ENCODE measurements around the gene CAMKK2.
"Not testable (repeated sequence)": the region's sequence is repeated elsewhere in the genome, so short reads cannot be mapped to it uniquely, and the experiment has no call there.

CAMKK2 gene

DNA sequence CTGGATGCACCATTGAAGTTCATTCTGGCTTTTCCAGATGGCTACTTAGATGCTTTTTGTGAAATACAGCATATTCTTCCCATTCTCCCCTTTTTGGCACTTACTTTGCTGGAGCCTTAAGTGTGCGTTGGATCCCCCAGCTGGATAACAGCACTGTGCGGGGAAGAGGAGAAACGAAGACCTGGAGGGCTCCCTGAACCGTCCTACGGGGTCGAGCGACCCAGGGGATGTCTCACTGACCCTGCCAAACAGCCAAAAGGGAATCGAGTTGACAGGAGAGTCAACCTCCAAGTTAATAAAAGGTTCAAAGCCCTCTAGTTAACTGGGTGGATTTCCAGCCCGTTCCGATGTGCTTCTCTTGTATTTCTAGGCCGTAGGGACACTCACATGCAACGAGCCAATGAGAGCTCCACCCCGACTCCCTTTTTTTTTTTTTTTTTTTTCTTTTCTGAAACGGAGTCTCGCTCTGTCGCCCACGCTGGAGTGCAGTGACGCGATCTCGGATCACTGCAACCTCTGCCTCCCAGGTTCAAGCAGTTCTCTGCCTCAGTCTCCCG is 1.0 kb upstream of the CAMKK2 start:
- DNase-seq, result no peak

DNA sequence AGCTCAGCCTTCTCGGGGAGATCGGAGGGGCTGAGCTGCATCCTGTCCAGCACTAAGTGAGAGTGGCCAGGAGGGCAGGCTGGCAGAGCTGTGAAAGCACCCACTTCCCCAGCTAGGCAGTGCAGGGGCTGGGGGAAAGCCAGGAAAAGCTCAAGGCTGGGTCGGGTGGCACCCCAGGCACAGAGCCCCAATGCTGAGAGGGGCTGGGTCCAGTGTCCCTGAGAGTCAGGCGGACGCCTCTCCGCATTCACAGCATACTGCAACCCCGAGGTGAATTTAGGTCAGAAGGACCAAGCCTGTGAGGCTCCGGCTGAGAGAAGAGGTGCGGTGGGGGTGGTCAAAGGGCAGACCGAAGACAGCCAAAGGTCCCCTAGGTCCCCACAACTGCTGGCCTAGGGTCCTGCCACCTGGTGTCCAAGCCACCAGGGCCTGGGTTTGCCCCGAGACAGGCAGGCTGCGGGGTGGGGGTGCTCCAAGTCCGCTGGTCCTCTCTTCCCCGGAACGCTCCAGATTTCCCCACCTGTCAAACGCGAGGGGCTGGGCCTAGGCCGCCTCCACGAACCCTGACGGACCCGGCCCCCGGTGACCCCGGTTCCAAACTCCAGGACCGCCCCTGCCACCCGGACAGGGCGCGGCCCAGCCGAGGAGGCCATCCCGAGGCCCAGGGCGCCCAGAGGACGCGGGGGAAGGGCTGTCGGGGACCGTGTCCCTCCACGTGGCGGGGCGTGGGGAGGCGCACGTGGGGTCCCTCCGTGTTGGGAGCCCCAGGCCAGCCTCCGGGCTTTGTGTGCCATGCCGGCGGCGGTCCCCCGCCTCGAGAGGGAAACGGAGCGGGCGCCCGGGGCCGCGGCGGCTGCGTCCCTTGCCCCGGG is 527 bp downstream of the CAMKK2 start:
- no peak for DNase-seq

DNA sequence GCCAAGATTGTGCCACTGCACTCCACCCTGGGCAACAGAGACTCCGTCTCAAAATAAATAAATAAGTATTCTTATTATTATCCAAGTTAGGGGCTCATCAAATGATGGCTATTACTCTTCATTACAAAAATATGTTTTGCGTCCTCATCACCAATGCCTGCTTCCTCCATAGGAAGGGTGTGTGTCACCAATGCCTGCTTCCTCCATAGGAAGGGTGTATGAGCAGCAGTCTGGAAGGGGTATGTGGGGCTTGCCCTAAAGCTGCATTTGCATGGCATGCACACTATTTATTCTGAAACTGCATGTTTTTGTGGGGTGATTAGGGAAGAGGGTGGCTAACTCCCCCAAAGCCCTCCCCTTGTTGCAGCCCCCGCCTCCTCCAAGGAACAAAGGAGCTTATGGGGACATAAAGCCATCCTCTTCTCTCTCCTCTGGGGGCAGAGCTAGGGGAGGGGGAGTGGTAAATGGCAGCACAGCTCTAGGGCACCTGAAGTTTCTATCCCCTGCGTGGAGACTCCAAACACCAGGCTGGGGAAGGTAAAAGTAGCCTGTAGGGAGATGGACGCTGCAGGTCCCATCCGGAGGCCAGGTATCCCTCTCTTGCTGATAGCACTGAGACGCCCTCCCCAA is 1.3 kb downstream of the CAMKK2 start:
- no peak for DNase-seq

DNA sequence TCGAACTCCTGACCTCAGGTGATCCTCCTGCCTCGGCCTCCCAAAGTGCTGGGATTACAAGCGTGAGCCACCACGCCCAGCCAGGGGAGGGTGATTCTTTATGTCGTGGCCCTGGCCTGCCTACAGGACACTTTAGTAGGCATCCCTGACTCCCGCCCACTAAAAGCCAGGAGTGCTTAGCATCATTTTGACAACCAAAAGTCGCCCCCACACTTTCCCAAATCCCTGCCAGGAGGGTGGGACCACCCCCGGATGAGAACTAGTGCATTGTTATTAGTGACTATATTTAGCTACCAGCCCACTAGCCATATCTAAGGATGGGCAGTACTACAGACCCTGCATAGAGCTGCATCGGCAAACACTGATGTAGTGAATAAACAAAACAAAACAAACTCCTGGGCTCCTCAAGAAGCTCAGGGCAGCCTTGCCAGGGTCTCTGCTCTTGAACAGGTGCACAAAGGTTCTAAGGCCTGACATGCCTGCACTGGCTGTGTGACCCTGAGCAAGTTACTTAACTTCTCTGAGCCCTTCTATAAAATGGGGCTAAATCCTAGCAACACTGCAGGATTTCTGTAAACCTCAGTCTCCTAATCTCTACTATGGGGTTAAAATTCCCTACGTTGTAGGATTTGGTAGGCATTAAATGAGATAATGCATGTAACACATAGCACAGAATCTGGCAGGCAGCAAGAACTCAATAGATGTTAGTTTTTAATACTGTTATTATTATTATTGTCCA is 2.2 kb downstream of the CAMKK2 start:
- no peak for DNase-seq

DNA sequence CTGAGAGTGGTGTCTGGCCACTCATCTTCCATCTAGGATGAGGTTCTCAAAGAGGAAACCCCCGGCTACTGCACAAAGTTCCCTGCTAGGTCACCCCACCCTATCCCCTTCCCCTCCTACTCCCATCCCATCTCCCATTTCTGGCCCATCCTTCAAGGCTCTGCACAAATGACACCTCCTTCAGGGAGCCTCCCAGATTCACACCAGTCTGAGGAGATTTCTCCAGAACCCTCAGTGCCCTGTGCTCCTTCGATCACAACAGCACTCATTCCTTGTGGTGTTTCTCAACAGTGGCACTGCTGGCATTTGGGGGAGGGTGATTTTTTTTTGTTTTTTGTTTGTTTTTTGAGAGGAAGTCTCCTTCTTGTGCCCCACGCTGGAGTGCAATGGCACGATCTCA is 2.9 kb downstream of the CAMKK2 start:
- DNase-seq, result no peak

DNA sequence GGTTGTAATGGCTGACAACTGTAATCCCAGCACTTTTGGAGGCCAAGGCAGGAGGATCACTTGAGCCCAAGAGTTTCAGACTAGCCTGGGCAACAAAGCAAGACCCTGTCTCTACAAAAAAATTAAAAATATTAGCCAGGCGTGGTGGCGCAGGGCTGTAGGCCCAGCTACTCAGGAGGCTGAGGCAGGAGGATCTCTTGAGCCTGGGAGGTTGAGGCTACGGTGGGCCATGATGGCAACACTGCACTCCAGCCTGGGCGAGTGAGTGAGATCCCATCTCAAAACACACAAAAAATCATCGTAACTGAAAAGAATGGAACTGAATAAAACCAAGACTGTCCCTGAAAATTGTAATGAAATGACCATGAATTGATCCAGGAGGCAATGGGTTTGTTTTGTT is 6.1 kb downstream of the CAMKK2 start:
- DNase-seq, result no peak

DNA sequence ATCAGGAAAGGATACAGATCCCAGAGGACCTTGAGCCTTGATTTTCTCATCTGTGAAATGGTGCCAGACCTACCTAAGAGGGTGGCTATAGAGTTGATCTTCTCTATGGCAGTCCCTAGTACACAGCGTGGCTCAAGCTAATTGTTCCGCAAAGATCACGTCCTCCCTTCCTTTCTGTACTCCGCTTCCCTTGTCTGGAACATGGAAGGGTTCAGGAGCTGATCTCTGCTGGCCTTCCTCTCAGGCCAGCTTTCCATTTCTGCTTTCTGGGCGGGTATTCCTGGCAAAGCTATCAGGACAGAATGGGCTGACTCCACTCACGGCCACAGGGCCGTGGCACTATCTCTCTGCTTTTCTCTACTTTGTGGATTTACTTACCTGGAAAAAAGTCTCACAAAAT is 6.5 kb downstream of the CAMKK2 start:
- no peak for DNase-seq

DNA sequence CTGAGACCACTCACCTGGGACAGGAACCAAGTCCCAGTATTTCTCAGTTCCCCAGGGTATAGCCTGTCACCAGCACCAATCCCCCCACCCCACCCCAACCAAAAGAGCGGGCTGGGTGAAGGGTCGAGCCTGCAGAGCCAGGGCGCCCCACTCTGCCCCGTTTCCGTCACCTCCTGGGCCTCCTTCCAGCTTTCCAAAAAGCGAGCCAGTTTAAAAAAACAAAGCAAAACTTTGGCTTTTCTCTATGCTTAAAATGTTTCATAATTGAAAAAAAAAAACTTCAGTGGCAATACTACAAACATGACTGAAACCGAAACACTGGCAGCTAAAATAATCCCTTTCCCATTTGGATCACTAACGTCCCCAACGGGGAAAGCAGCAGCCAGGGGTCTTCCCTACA is 7.5 kb downstream of the CAMKK2 start:
- DNase-seq, result no peak

DNA sequence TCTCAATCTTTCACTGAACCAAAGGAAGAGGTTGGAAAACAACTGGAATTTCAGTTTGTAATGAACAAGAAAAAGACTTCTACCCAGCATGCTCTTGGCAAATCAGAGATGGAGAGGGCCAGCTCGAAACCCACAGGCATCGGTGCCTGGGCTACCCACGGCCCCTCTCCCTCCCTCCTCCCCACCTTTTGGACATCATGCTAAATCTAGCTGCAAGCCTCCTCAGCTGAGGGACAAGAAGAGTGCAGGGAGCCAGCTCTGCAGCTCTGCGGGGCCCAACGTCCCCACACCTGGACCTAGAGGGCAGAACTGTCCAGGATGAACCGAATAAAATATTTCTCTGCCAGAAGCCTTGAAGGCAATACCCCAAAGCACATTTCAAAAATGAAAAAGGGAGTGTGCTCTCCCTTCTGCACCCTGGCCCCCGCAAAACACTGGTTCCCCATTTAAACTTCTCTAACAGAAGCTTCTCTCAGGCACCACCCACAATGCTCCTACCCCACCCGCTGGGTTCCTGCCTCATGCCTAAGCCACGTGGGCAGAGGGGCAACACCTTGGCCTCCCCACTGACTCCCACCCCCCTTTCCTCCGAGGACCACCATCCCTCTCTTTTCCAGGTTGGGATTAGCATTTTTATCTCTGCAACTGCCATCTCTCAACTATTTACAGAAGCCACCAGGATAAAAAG is 8.2 kb downstream of the CAMKK2 start:
- DNase-seq, result no peak

DNA sequence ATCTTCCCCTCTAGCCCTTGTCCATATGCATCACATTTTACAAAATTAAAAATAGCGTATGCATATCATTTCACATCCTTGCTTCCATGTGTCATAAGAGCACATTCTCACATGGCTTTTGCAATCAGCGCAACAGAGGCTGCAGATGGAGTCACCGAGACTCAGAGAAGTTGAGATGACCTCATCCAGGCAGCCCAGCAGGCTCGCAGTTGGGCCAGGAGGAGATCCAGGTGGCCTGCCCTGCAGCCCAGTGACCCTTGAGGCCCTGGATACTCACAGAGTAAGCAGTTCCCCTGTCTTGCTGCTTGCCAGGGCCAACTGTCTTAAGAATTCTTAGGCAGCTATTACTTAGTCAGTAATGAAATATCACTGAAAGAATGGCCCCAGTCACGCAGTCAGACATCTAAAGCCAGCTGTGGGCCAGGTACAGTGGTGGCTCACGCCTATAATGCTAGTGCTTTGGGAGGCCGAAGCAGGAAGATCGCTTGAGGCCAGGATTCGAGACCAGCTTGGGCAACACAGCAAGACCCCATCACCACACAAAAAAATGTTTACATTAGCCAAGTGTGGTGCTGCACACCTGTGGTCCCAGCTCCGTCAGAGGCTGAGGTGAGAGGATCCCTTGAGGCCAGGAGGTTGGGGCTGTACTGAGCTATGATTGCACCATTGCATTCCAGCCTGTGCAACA is 9.1 kb downstream of the CAMKK2 start:
- DNase-seq, result no peak

DNA sequence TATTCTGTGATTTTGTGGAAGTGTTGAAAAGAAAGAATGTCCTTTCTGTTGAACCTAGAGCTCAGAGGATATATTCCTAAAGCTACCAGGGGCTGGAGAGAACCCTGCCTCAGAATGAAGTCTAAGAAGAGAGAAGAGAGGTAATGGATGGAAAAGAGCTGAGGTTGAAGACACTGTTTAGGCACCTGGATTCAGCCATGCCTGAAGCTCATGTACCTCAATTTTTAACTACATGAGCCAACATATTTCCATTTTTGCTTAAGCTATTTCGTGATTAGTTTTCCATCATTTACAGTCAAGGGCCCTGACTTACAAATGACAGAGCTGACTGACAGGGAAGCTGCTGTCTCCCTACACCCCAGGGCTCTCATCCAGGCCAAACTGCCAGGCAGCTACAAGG is 10.7 kb downstream of the CAMKK2 start:
- DNase-seq, result no peak

DNA sequence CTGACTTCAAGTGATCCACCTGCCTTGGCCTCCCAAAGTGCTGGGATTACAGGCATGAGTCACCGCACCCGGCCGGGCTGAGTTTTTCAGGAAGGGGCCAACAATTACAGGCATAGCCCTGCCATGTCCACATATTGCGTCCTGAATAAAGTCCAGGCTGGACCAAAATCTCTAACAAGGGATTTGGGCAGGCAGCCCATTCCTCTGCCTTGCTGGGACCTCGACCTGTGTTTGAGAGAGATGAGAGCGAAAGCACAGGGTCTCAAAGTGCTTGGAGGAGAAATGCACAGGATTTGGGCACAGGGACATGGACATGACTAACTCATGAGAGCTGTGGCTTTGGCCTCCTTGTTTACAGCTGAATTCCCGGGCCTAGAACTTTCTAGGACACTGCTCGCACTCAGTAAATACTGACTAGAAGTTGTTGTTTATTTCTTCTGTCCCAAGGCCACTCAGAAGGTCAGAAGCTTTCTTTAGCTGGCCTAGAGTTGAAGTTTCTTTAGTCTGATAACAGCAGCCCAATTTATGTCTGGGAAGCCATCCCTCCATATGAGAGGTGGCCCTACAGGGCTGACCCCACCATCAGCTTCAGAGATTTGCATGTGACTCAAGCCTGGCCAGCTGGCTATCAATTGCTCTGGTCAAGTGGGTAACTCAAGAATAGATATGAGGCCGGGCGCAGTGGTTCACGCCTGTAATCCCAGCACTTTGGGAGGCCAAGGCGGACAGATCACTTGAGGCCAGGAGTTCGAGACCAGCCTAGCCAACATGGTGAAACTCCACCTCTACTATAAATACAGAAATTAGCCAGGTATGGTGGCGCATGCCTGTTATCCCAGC is 11.7 kb downstream of the CAMKK2 start:
- DNase-seq, result no peak

DNA sequence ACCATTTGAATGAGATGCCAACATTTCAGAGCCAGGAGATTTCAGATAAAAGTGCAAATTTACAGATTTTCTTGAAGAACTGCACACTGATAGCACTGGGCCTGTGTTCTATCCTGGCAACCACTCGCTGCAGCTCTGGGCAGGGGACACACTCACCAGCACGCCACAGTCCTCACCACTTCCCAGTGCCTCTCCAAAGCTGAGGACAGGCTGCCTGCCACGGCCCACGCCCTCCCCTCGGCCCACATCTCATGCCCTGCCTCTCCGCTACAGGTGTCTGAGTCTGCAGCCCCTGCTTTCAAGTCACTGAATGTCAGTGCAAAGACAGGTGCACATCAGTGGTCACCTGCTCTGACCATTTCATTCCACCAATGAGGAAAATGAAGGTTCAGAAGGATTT is 12.7 kb downstream of the CAMKK2 start:
- no peak for DNase-seq

DNA sequence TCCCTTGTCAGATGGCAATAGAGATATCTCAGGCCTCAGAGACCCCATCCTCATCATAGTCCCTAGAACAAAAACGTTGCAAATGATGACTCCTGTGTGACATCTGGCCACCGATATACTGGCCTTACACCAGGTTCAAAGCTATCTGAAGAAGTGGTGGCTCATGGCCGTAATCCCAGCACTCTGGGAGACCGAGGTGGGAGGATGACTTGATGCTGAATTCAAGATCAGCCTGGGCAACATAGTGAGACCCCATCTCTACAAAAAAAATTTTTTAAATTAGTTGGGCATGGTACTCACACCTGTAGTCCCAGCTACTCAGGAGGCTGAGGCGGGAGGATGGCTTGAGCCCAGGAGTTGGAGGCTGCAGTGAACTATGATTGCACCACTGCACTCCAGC is 13.1 kb downstream of the CAMKK2 start:
- DNase-seq, result no peak

DNA sequence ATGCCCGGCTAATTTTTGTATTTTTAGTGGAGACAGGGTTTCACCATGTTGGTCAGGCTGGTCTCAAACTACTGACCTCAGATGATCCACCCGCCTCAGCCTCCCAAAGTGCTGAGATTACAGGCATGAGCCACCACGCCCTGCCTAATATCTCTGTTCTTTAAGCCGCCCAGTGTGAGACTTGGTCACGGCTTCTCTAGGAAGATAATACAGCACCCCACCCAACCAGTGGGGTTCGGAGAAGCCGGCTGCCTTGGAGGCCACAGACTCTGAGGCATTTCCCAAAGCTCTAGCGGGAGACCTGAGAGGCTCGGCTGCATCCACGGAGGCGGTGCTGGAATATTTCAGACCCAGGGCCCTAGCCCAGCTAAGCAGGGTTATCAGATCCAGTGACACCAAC is 13.6 kb downstream of the CAMKK2 start:
- DNase-seq, result not testable (repeated sequence)

DNA sequence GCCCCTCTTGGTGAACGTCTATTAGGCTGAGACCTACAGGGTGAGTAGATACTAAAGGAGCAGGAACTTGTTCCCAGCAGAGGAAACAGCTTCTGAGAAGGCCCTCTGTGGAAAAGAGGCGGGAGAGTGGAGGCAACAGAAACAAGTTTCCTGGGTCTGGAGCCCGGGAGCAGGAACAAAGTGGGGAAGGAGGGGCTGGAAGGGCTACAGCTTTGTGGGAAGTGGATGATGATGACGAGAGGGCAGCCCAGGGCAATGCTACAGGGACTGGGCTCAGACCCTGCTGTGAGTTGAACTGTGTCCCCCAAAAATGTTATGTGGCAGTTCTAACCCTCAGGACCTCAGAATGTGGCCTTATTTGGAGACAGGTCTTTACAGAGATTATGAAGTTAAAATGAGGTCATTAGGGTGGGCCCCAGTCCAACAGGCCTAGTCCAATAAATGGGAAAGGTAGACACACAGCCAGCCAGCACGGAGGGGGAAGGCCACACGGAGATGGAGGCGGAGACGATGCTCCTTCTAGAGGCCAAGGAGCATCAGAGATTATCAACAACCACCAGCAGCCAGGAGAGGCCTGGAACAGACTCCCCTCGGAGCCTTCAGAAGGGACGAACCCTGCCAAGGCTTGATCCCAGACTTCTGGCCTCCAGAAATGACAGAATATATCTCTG is 14.3 kb downstream of the CAMKK2 start:
- DNase-seq, result no peak

DNA sequence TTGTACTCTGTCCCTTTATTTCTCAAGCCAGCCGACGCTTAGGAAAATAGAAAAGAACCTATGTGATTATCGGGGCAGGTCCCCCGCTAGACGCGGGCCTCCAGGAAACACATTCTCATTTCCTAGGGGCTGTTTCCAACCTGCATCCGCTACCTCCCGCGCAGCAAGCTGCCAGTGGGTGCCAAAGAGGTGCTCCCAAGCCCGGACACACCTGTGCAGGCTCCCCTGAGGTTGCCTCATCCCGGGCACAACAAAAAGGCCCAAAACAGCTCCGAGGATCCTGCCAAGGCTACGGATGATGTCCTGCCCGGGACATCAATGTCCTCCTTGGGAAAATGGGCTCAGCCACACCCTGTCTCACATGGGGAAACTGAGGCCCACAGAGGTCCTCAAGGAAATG is 15.4 kb downstream of the CAMKK2 start:
- not testable (repeated sequence) for DNase-seq

DNA sequence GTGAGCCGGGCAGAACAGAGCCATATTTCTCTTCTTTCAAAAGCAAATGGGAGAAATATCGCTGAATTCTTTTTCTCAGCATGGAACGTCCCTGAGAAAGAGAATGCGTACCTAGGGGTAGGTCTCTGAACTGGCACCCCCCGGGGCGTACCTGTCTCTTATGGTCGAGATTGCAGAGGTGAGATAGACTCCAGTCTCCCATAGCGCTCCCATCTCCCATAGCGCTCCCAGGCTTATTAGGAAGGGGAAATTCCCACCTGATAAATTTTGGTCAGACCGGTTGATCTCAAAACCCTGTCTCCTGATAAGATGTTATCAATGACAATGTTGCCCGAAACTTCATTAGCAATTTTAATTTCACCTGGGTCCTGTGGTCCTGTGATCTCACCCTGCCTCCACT is 16.0 kb downstream of the CAMKK2 start:
- not testable (repeated sequence) for DNase-seq

DNA sequence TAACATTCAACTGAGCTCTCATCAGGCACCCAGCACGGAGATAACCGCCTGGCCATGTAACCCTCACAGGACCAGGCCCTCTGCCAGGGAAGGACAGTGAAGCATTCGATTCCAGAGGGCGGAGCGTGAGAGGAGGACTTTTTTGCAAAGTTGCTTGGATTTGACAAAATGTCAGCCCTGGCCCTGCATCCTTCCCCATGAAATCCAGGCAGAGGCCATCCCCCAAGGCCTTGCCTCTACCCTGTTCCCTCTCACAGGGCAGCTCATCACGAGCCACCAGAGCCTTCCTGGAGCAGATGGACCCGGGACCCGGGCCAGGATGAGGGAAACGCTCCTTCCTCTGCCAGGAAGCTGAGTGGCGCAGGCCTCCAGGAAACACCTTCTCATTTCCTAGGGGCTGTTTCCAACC is 17.0 kb downstream of the CAMKK2 start:
- DNase-seq, result peak in 1 of 2 donors; percentile 34

DNA sequence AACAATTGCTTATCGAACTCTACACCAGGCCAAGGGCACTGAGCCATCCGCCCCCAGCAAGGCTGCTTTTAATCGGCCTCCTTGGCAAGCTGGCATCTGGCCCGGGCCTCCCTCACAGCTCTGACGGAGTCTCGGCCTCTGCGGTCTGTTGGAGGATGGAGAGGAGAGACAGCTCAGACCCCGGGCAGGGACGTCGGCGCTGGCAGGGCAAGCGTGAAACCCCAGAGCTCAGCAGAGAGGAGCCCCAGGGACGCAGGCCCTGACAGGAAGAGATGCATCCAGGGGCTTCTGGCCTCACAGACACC is 17.5 kb downstream of the CAMKK2 start:
- no peak for DNase-seq

Data from hippocampal formation (tissue), 2 donors.